MM.1S (cell line): ENCODE results near the gene MKNK2.
A peak's percentile ranks its signal among the peaks of the same experiment; 100 is the strongest.

Source experiments
- EZH2phosphoT487 ChIP-seq: fragments of 300-600 bp; sonication (generic); IDR thresholded peaks from 2 replicates; pipeline ENCODE4 v1.6.1; 2018; ENCODE audit warnings: antibody characterized with exemption, low read length
- TF ChIP-seq, protein P1 (sequence below): fragments of 300-600 bp; sonication (generic); IDR thresholded peaks from 2 replicates; pipeline ENCODE4 v1.5.1; 2016; ENCODE audit warnings: antibody characterized with exemption, low read length, mixed read lengths

DNA sequence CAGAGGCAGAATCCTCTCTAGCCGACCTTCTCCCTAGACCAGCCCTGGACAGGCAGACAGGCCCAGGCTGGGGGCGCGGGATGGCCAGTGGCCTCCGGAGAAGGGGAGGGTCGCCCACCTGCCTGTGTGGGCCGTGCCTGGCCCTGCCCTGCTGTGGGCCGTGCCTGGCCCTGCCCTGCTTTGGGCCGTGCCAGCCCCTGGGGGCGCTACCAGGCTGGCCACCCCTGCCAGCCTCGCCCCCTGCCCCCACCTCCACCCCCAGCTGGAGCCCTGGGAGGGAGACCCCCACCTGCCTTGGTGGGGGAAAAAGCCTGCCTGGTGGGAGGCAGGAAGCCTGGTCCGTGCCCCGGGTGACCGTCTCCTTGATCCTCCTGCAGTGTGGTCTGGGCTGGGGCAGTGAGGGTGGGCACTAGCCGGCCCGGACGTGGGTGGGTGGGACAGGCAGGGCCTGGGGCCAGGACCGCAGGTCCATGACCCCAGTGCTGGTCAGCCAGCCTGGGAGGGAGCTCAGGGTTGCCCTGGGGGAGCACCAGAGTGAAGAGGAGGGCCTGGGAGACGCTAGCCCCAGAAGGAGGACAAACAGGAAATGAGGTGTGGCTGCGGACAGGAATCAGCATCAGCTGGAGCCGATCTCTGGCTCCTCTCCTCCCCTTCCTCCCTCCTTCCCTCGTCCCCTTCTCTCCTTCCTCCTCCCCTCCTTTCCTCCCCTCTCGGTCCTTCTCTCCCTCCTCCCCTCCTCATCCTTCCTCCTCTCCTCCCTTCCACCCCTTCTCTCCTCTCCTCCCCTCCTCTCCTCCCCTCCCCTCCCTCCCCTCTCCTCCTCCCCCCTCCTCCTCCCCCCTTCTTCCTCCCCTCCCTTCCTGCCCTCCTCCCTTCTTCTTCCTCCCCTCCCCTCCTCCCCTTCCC, 5.1 kb upstream of the MKNK2 start:
- TF ChIP-seq, protein P1, sequence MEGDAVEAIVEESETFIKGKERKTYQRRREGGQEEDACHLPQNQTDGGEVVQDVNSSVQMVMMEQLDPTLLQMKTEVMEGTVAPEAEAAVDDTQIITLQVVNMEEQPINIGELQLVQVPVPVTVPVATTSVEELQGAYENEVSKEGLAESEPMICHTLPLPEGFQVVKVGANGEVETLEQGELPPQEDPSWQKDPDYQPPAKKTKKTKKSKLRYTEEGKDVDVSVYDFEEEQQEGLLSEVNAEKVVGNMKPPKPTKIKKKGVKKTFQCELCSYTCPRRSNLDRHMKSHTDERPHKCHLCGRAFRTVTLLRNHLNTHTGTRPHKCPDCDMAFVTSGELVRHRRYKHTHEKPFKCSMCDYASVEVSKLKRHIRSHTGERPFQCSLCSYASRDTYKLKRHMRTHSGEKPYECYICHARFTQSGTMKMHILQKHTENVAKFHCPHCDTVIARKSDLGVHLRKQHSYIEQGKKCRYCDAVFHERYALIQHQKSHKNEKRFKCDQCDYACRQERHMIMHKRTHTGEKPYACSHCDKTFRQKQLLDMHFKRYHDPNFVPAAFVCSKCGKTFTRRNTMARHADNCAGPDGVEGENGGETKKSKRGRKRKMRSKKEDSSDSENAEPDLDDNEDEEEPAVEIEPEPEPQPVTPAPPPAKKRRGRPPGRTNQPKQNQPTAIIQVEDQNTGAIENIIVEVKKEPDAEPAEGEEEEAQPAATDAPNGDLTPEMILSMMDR, result peak; percentile 9; the same call in 1 of the 2 replicates
- TF ChIP-seq EZH2phosphoT487, result no peak
